OCI-LY3 (cell line): ENCODE data around the gene TBPL1.
"Not testable (repeated sequence)": the region's sequence is repeated elsewhere in the genome, so short reads cannot be mapped to it uniquely, and the experiment has no call there.

Experiments used
- H2AFZ ChIP-seq: fragments of 200-600, 300-600 bp; shearing (Covaris generic); 2 replicates; pipeline ENCODE4 v1.6.0; 2014; ENCODE audit warnings: antibody characterized with exemption, low read depth, low read length
- H3K27ac ChIP-seq: fragments of 200-600, 300-600 bp; sonication (generic); 2 replicates; pipeline ENCODE4 v1.5.1; 2014; ENCODE audit warnings: mild to moderate bottlenecking, low read length, moderate library complexity, mixed read lengths
- H3K27me3 ChIP-seq: fragments of 200-600, 300-600 bp; sonication (generic); 2 replicates; pipeline ENCODE4 v1.6.1; 2014; ENCODE audit warnings: low read depth, low read length, mixed read lengths
- H3K36me3 ChIP-seq: fragments of 200-600, 300-600 bp; sonication (generic); replicated peaks from 2 replicates; pipeline ENCODE3; 2014; ENCODE audit warnings: low read depth, low read length, mixed read lengths
- H3K4me1 ChIP-seq: fragments of 300-600, 200-600 bp; sonication (generic); 2 replicates; pipeline ENCODE4 v1.6.1; 2014; ENCODE audit warnings: low read length, mixed read lengths
- H3K4me2 ChIP-seq: fragments of 200-600, 300-600 bp; sonication (generic); 2 replicates; pipeline ENCODE4 v1.6.1; 2014; ENCODE audit warnings: low read length, mixed read lengths
- H3K4me3 ChIP-seq: fragments of 300-600, 200-600 bp; sonication (generic); 2 replicates; pipeline ENCODE4 v1.5.1; 2014; ENCODE audit warnings: antibody characterized with exemption, mild to moderate bottlenecking, low read length, moderate library complexity
- H3K79me2 ChIP-seq: fragments of 300-600, 200-600 bp; shearing (Covaris generic); 2 replicates; pipeline ENCODE4 v1.6.1; 2014; ENCODE audit warnings: mild to moderate bottlenecking, low read length, mixed read lengths
- H3K9ac ChIP-seq: fragments of 300-600, 200-600 bp; shearing (Covaris generic); 2 replicates; pipeline ENCODE4 v1.6.0; 2014; ENCODE audit warnings: mild to moderate bottlenecking, low read length, moderate library complexity
- H3K9me3 ChIP-seq: fragments of 200-600, 300-600 bp; shearing (Covaris generic); 2 replicates; pipeline ENCODE4 v1.6.1; 2014; ENCODE audit warnings: low read length, mixed read lengths; ENCODE audit not compliant: insufficient read depth
- H4K20me1 ChIP-seq: fragments of 200-600, 300-600 bp; sonication (generic); 2 replicates; pipeline ENCODE4 v1.6.1; 2016; ENCODE audit warnings: low read length, mixed read lengths; ENCODE audit not compliant: insufficient read depth
- EZH2phosphoT487 ChIP-seq: fragments of 200-600 bp; shearing (Covaris generic); IDR thresholded peaks from 2 replicates; pipeline ENCODE4 v1.6.1; 2018; ENCODE audit warnings: antibody characterized with exemption, mixed run types, low read depth
- TF ChIP-seq, protein P1 (sequence below): fragments of 200-600, 300-600 bp; sonication (generic); IDR thresholded peaks from 2 replicates; pipeline ENCODE4 v1.5.1; 2014; ENCODE audit warnings: antibody characterized with exemption, low read length, low read depth

The TBPL1 gene

DNA sequence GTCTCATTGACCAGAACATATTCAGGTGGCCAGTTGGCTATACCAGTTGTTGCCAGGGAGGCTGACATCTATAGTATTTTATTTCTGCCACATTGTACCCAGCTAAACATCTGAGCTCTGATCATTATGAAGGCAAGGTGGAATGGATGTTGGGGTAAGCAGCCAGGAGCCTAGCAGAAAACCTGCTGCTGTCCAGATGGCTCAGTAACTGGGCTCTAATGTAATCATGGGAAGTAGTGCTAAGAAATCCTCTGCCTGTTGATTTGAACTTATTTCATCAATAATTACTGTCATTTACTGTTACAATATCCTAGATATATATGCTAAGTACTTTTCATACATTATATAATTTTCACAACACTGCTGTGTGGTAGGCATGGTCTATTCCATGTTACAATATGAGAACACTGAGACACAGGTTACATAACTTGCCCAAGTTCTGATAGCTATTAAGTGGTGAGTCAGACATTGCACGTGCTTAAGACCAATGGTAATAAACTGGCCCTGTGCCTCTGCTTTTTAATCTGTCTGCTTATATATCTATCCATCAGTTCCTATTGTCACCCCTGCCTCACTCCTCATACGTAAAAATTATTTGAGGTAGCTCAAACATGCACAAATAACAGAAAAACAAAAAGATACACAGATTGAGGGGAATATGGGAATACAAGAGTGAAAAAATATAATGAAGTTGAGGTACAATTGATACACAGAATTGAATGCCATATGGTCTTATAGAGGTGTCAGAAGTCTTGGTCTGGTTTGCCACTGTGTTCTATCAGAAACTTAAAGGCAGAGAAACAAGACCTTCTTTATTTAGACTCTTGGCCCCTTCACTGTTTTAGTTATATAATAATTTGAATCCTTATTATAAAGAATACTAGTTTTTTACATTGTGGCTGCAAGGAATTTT lies 25.2 kb downstream of the TBPL1 start:
- no peak overlapping the region for H2AFZ ChIP-seq
- TF ChIP-seq EZH2phosphoT487, result no peak
- TF ChIP-seq, protein P1, sequence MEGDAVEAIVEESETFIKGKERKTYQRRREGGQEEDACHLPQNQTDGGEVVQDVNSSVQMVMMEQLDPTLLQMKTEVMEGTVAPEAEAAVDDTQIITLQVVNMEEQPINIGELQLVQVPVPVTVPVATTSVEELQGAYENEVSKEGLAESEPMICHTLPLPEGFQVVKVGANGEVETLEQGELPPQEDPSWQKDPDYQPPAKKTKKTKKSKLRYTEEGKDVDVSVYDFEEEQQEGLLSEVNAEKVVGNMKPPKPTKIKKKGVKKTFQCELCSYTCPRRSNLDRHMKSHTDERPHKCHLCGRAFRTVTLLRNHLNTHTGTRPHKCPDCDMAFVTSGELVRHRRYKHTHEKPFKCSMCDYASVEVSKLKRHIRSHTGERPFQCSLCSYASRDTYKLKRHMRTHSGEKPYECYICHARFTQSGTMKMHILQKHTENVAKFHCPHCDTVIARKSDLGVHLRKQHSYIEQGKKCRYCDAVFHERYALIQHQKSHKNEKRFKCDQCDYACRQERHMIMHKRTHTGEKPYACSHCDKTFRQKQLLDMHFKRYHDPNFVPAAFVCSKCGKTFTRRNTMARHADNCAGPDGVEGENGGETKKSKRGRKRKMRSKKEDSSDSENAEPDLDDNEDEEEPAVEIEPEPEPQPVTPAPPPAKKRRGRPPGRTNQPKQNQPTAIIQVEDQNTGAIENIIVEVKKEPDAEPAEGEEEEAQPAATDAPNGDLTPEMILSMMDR, result no peak
- no peaks in the 10 kb centered on the region for H3K27me3 ChIP-seq
- peaks cover 4% of the 10 kb centered on the region; the same call in 1 of the 2 replicates for H4K20me1 ChIP-seq
- H3K9ac ChIP-seq, result no peak overlapping the region
- 0 out of 2 replicates have a peak, but pooled peaks cover under 1% of the 10 kb centered on the region for H3K4me1 ChIP-seq
- no peaks in the 10 kb centered on the region for H3K9me3 ChIP-seq
- no peaks in the 10 kb centered on the region for H3K36me3 ChIP-seq
- H3K4me3 ChIP-seq, result no peak overlapping the region
- no peak overlapping the region for H3K27ac ChIP-seq
- peaks cover 13% of the 10 kb centered on the region for H3K79me2 ChIP-seq
- no peak overlapping the region for H3K4me2 ChIP-seq

DNA sequence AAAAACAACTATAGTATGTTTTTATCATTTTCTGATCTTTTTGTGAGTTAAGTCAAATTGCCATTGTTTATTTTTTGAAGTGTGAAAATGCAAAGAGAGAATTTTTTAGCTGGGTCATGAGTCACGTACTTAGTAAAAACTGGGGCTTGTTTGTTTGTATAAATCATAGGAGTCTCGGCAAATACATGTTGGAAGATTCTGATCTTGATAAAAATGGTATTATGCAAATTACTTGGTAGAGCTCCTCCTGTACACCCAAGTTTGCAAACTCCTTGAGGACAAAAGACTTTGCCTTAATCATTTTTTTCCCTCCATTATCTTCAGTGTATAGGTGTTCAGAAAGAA lies 25.8 kb downstream of the TBPL1 start:
- Histone ChIP-seq H4K20me1 (no peaks in the 10 kb centered on the region), H3K79me2 (peaks cover 13% of the 10 kb centered on the region), H3K27me3 (no peaks in the 10 kb centered on the region), H3K4me3 (no peak overlapping the region), H3K9me3 (no peaks in the 10 kb centered on the region), H2AFZ (no peak overlapping the region), H3K36me3 (no peaks in the 10 kb centered on the region), H3K4me1 (no peaks in the 10 kb centered on the region), H3K27ac (no peak overlapping the region), H3K9ac (no peak overlapping the region), H3K4me2 (no peak overlapping the region)
- no peak for TF ChIP-seq EZH2phosphoT487
- TF ChIP-seq, protein P1, result no peak

DNA sequence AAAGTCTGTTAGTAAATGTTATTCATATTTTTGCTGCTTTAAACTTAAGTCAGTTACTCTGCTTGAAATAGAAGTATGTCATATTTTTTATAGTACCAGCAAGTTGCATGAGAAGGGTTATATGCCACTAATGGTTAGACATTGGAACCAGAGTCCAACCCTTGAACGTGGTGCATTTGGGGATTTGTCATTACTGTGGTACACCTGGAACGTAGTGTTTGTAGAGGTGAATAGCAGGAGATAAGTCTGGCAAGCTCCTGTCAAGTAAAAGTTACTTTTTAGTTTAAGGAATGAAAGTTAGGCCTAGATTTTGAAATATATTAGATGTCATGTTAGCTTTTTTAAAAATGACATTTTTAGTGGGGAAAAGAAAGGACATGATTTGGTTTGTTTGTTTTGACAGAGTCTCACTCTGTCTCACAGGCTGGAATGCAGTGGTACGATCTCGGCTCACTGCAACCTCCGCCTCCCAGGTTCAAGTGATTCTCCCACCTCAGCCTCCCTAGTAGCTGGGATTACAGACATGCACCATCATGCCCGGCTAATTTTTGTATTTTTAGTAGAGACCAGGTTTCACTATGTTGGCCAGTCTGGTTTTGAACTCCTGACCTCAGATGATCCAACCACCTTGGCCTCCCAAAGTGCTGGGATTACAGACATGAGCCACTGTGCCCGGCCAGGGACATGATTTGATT lies 26.4 kb downstream of the TBPL1 start:
- H3K9me3 ChIP-seq, H3K4me2 ChIP-seq, H2AFZ ChIP-seq, H3K27me3 ChIP-seq, H3K27ac ChIP-seq, H3K36me3 ChIP-seq, H3K4me3 ChIP-seq, H3K9ac ChIP-seq, H3K4me1 ChIP-seq, H4K20me1 ChIP-seq: not testable (repeated sequence)
- peaks cover 13% of the 10 kb centered on the region for H3K79me2 ChIP-seq

DNA sequence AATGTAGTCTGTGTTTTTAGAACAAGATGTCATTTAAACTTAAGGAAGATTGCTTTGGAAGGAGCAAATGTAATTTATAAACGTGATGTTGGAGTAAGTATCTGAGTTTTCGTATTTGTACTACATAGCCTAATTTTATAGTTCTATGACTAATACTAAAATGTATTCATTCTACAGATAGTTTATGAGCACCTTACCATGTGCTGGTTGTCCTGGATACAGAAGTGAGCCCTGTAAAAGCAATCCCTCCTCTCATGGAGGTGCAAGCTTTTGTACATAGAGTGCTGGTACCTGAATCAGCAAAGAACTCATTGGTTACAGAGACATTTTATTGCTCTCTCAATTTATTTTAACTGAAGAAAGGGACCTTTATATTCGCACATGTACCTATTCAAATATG lies 27.1 kb downstream of the TBPL1 start:
- Histone ChIP-seq H2AFZ (no peak overlapping the region), H3K4me1 (no peaks in the 10 kb centered on the region), H3K9ac (no peak overlapping the region), H3K27me3 (no peaks in the 10 kb centered on the region), H3K27ac (no peak overlapping the region), H3K4me3 (no peak overlapping the region), H3K79me2 (peaks cover 13% of the 10 kb centered on the region), H3K9me3 (no peaks in the 10 kb centered on the region), H4K20me1 (no peaks in the 10 kb centered on the region), H3K4me2 (no peak overlapping the region), H3K36me3 (peaks cover 2% of the 10 kb centered on the region)
- TF ChIP-seq, protein P1, result no peak
- TF ChIP-seq EZH2phosphoT487, result no peak
